ENCODE data around the gene CNOT2. TPM values are rescaled to one million over a fixed set of nuclear protein-coding genes. Genes with fewer than 3 reads are reported as not detected.
A peak's percentile ranks its signal among the peaks of the same experiment; 100 is the strongest.

CNOT2 gene
- total RNA-seq, 1 experiment from 2014 or later: 85.4 TPM

DNA sequence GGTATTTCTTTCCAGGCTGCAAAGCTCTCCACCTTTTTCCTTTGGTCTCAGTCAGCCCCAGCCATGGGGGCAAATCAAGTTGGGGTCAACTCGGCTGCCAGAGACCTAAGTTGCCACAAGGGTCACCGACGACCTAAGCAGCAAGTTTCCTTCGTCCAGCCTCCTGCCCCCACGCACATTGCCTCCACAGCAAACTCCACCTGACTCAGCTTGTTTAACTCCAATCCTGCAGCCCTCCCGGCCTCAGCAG is 122.1 kb downstream of the CNOT2 start:
- intact Hi-C loops (cut with micrococcal nuclease; ENCODE audit: unreplicated experiment): loop anchor here (5.0 kb wide), 2 partner anchors 123 to 212 kb away; partner anchors contain the start of gene CNOT2
- Histone ChIP-seq H3K9me3 (ENCODE audit: insufficient read depth, low read depth) (no peaks in the 10 kb centered on the region), H3F3A (ENCODE audit: insufficient read depth, low read depth) (peaks cover 5% of the 10 kb centered on the region; the same call in 1 of the 2 replicates), H3K4me1 (replicated peaks; ENCODE audit: insufficient read depth) (peaks cover 17% of the 10 kb centered on the region), H2AFZ (peak overlapping the region; percentile 90), H3K36me3 (ENCODE audit: low read depth) (no peaks in the 10 kb centered on the region), H3K4me2 (peak overlapping the region; percentile 77), H3K27ac (no peak overlapping the region), H3K4me3 (peak overlapping the region; percentile 66), H3K79me2 (ENCODE audit: low read depth) (no peaks in the 10 kb centered on the region; the same call in 1 of the 2 replicates), H4K20me1 (ENCODE audit: insufficient read depth) (no peaks in the 10 kb centered on the region), H3K9me2 (ENCODE audit: insufficient read depth) (no peaks in the 10 kb centered on the region), H3K27me3 (ENCODE audit: insufficient read depth, low read depth) (no peaks in the 10 kb centered on the region)
- ChIA-PET CTCF (no interaction called here), POLR2A (ENCODE audit: unreplicated experiment) (no interaction called here)
- TF ChIP-seq EZH2 (IDR thresholded peaks at IDR 0.05; ENCODE audit: low read depth): no peak
- TF ChIP-seq, protein P1, sequence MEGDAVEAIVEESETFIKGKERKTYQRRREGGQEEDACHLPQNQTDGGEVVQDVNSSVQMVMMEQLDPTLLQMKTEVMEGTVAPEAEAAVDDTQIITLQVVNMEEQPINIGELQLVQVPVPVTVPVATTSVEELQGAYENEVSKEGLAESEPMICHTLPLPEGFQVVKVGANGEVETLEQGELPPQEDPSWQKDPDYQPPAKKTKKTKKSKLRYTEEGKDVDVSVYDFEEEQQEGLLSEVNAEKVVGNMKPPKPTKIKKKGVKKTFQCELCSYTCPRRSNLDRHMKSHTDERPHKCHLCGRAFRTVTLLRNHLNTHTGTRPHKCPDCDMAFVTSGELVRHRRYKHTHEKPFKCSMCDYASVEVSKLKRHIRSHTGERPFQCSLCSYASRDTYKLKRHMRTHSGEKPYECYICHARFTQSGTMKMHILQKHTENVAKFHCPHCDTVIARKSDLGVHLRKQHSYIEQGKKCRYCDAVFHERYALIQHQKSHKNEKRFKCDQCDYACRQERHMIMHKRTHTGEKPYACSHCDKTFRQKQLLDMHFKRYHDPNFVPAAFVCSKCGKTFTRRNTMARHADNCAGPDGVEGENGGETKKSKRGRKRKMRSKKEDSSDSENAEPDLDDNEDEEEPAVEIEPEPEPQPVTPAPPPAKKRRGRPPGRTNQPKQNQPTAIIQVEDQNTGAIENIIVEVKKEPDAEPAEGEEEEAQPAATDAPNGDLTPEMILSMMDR (conservative IDR thresholded peaks at IDR 0.05): no peak
- DNase-seq: no peak
- no TSS peak for BruUV-seq (replicated peaks)

DNA sequence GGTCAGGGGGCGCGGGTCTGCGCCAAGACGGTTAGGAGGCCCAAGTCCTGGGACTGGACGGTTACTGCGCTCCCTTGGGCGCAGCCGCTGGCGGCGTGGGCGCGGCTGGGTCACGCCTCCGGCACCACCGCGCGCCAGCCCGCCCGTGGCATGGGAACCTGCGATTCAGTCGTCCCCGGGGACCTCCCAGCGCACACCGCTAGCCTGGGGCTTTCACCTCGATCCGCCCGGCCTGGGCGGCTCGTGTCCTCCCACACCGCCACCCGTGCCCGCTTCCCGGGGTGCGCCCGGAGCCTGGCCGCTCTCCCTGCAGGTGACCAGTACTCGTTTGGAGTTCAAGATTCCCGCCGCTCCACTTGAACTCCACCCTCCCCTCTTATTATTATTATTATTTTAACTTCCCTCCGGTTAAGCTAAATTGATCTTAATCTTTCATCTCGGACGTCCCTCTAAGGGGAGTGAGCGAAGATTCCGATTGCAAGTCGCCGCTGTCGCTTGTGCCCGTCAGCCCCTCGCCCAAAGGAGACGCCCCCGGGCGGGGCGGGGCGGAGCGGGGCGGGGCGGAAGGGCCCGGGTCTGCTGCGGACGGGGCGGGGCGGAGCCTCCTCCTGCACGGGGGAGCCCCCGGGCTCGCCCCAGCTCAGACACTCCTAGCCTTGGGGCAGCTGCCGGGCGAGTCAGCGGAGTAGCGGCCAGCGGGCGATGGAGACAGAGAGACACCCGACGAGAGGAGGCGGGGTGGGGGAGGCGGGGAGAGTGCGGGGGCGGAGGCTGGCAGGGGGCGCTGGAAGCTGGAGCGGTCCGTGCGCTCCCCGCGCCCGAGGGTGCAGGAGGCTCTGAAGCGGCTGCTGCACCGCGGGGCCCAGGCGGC is 122.7 kb downstream of the CNOT2 start, which contains the start of gene KCNMB4:
Gene KCNMB4, plus strand, starts transcription at position 643 of the 871 bp plus-strand sequence. CDS start 445 bp downstream, outside the sequence.
- BruUV-seq (replicated peaks): no TSS peak
- DNase-seq: peak; percentile 65 to 90
- ChIA-PET CTCF (no interaction called here), POLR2A (ENCODE audit: unreplicated experiment) (interaction anchor here (0.5 kb wide), 1 partner anchor 211 kb away, joined by 6 read pairs; no protein-coding TSS in a partner anchor)
- Histone ChIP-seq H3K4me2 (peak within 1 kb of the TSS; percentile 82), H3K9me2 (ENCODE audit: insufficient read depth) (no peaks in the 10 kb centered on the region), H3K4me3 (peak within 1 kb of the TSS; percentile 66), H3K79me2 (ENCODE audit: low read depth) (no peaks in the 10 kb centered on the region; the same call in 1 of the 2 replicates), H3K27ac (no peak within 1 kb of the TSS), H3K9me3 (ENCODE audit: insufficient read depth, low read depth) (no peaks in the 10 kb centered on the region), H3K36me3 (ENCODE audit: low read depth) (no peaks in the 10 kb centered on the region), H3K4me1 (replicated peaks; ENCODE audit: insufficient read depth) (peaks cover 17% of the 10 kb centered on the region), H3F3A (ENCODE audit: insufficient read depth, low read depth) (peaks cover 5% of the 10 kb centered on the region; the same call in 1 of the 2 replicates), H4K20me1 (ENCODE audit: insufficient read depth) (no peaks in the 10 kb centered on the region), H2AFZ (peak within 1 kb of the TSS; percentile 90), H3K27me3 (ENCODE audit: insufficient read depth, low read depth) (no peaks in the 10 kb centered on the region)
- TF ChIP-seq, protein P1 (conservative IDR thresholded peaks at IDR 0.05): no peak
- TF ChIP-seq EZH2 (IDR thresholded peaks at IDR 0.05; ENCODE audit: low read depth): no peak
- intact Hi-C loops (cut with micrococcal nuclease; ENCODE audit: unreplicated experiment): loop anchor here (2.0 to 5.0 kb wide), 4 partner anchors 83 to 467 kb away; partner anchors contain the start of gene CNOT2

DNA sequence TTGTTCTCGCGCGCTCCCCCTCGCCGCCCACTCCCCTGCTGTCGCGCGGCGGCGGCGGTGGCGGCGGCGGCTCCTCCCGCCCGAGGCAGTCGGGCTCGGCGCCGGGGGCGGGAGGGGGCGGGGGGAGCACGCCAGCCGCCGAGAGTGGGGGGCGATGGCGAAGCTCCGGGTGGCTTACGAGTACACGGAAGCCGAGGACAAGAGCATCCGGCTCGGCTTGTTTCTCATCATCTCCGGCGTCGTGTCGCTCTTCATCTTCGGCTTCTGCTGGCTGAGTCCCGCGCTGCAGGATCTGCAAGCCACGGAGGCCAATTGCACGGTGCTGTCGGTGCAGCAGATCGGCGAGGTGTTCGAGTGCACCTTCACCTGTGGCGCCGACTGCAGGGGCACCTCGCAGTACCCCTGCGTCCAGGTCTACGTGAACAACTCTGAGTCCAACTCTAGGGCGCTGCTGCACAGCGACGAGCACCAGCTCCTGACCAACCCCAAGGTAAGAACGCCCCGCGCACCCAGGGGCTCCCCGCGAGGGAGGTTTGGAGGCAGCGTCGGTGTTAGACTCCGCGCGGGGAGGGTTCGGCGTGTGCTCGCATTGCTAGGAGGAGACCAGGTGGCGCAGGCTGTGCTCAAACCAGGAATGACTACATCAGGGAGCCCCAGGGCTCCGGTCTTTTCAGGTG is 123.5 kb downstream of the CNOT2 start:
- no peak for TF ChIP-seq EZH2 (IDR thresholded peaks at IDR 0.05; ENCODE audit: low read depth)
- TF ChIP-seq, protein P1 (conservative IDR thresholded peaks at IDR 0.05): no peak
- CTCF ChIA-PET: interaction anchor here (0.7 kb wide), 1 partner anchor 277 kb away, joined by 3 read pairs; no protein-coding TSS in a partner anchor

More for the DNA sequence above, 123.5 kb downstream of the CNOT2 start:
- DNase-seq: peak; percentile 49 to 55
- Histone ChIP-seq H4K20me1 (ENCODE audit: insufficient read depth) (no peaks in the 10 kb centered on the region), H3K36me3 (ENCODE audit: low read depth) (no peaks in the 10 kb centered on the region), H3K4me3 (peak overlapping the region; percentile 66), H3K9me3 (ENCODE audit: insufficient read depth, low read depth) (no peaks in the 10 kb centered on the region), H3K9me2 (ENCODE audit: insufficient read depth) (no peaks in the 10 kb centered on the region), H3K79me2 (ENCODE audit: low read depth) (no peaks in the 10 kb centered on the region; the same call in 1 of the 2 replicates), H3K27me3 (ENCODE audit: insufficient read depth, low read depth) (no peaks in the 10 kb centered on the region), H3K4me2 (peak overlapping the region; percentile 82), H2AFZ (peak overlapping the region; percentile 80), H3K4me1 (replicated peaks; ENCODE audit: insufficient read depth) (peaks cover 17% of the 10 kb centered on the region), H3K27ac (no peak overlapping the region), H3F3A (ENCODE audit: insufficient read depth, low read depth) (peaks cover 5% of the 10 kb centered on the region; the same call in 1 of the 2 replicates)
- intact Hi-C loops (cut with micrococcal nuclease; ENCODE audit: unreplicated experiment): loop anchor here (2.0 to 5.0 kb wide), 4 partner anchors 82 to 468 kb away; partner anchors contain the start of gene CNOT2
- POLR2A ChIA-PET (ENCODE audit: unreplicated experiment): interaction anchor here (0.7 kb wide), 1 partner anchor 390 kb away, joined by 6 read pairs; no protein-coding TSS in a partner anchor
- no TSS peak for BruUV-seq (replicated peaks)
